Thoracic aorta (tissue), 2 donors: ENCODE measurements around the gene FJX1. TPM values are rescaled to one million over a fixed set of nuclear protein-coding genes. Genes with fewer than 3 reads are reported as not detected.

Experiments used
- ATAC-seq: fragments of 150-250 bp; one replicate; pipeline ENCODE4 v1.8.0; 2017; ENCODE audit warnings: low read depth; ENCODE audit not compliant: insufficient number of reproducible peaks, low FRiP score
- DNase-seq: peaks from one replicate; pipeline ENCODE4 v3.0.0-alpha.2; 2020; ENCODE audit warnings: low spot score
- H3K27ac ChIP-seq, 2 donors: fragments of 200-600 bp; sonication (generic); 1 replicate in 1 of 2; 2 replicates in 1 of 2; pipeline ENCODE4 v1.5.1; 2016; ENCODE audit warnings: mild to moderate bottlenecking in 2 of 2, moderate library complexity in 2 of 2
- H3K27me3 ChIP-seq: fragments of 200-600 bp; sonication (generic); replicated peaks from 2 replicates; pipeline ENCODE4 v1.6.0; 2016; ENCODE audit warnings: mild to moderate bottlenecking; ENCODE audit not compliant: insufficient read depth
- H3K36me3 ChIP-seq: fragments of 200-600 bp; sonication (generic); one replicate; pipeline ENCODE4 v1.5.1; 2016
- H3K4me1 ChIP-seq, 2 donors: fragments of 200-600 bp; sonication (generic); 1 replicate in 1 of 2; 2 replicates in 1 of 2; pipeline versions ENCODE4 v1.5.1 to v1.6.0; 2016; ENCODE audit warnings: low read depth in 2 of 2, mild to moderate bottlenecking in 1 of 2; ENCODE audit not compliant: control insufficient read depth in 1 of 2
- H3K4me3 ChIP-seq: fragments of 200-600 bp; sonication (generic); 2 replicates; pipeline ENCODE4 v1.5.1; 2016; ENCODE audit warnings: mild to moderate bottlenecking
- H3K9me3 ChIP-seq: fragments of 200-600 bp; sonication (generic); 2 replicates; pipeline ENCODE4 v1.5.1; 2016
- total RNA-seq, 2 donors: library from RNA; depleted of rRNA; stranded (reverse); fragments of >200 nt; gene quantifications; one replicate each; pipeline versions ENCODE4 v1.1.0 to v1.2.3, GENCODE V29; 2016
- TF ChIP-seq, protein P1 (sequence below): fragments of 200-600 bp; sonication (generic); IDR thresholded peaks from one replicate; pipeline ENCODE4 v1.5.1; 2019; ENCODE audit warnings: antibody characterized with exemption

The FJX1 gene
- total RNA-seq, 2 donors from 2014 or later = 5.4 to 19.2 TPM

DNA sequence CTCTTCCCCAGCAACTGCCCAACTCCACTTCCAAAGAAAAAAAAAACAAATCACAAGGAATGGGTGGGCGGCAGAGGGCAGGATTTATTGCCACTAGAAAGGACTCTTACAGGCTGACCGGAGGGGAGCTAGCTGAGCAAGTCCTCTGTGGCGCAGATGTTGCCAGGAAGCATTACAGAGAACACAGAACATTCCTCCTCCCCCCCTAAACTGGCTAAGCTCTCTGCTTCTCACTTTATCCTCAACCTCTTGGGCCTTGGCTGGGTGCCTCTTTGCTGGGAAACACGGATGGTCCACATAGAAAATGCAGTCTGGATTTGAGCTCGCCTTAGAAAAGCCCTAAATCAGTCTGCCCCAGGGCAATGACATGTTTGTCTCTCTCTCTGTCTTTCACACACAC is 12.6 kb upstream of the FJX1 start:
- no peaks in the 10 kb centered on the region for H3K27me3 ChIP-seq
- no peaks in the 10 kb centered on the region for H3K4me1 ChIP-seq
- DNase-seq = no peak
- H3K4me3 ChIP-seq = no peak overlapping the region
- no peak overlapping the region for H3K27ac ChIP-seq
- TF ChIP-seq, protein P1, sequence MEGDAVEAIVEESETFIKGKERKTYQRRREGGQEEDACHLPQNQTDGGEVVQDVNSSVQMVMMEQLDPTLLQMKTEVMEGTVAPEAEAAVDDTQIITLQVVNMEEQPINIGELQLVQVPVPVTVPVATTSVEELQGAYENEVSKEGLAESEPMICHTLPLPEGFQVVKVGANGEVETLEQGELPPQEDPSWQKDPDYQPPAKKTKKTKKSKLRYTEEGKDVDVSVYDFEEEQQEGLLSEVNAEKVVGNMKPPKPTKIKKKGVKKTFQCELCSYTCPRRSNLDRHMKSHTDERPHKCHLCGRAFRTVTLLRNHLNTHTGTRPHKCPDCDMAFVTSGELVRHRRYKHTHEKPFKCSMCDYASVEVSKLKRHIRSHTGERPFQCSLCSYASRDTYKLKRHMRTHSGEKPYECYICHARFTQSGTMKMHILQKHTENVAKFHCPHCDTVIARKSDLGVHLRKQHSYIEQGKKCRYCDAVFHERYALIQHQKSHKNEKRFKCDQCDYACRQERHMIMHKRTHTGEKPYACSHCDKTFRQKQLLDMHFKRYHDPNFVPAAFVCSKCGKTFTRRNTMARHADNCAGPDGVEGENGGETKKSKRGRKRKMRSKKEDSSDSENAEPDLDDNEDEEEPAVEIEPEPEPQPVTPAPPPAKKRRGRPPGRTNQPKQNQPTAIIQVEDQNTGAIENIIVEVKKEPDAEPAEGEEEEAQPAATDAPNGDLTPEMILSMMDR = no peak
- no peaks in the 10 kb centered on the region for H3K36me3 ChIP-seq
- ATAC-seq = no peak
- no peaks in the 10 kb centered on the region for H3K9me3 ChIP-seq

DNA sequence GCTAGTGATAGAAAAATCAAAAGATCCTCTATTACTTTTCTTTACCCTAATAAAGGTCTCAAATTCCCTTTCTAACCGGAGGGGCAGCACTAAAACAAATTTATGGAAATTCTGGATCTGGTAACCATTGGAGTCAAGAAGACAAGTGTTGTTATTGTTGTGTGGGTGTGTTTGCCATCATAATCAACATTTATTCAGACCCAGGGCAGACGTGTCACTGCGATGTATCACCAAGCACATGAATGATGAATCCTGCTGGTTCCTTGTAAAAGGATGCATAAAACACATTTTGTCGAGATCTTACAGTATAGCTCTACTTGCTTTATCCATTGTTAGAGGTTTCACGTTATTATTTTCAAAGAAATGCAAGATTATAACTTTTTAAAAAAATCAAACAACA is 12.1 kb upstream of the FJX1 start:
- H3K27me3 ChIP-seq = no peaks in the 10 kb centered on the region
- H3K27ac ChIP-seq = no peak overlapping the region
- H3K36me3 ChIP-seq = no peaks in the 10 kb centered on the region
- no peak overlapping the region for H3K4me3 ChIP-seq
- no peak for DNase-seq
- no peaks in the 10 kb centered on the region for H3K4me1 ChIP-seq
- no peak for ATAC-seq
- H3K9me3 ChIP-seq = no peaks in the 10 kb centered on the region
- TF ChIP-seq, protein P1 = no peak

DNA sequence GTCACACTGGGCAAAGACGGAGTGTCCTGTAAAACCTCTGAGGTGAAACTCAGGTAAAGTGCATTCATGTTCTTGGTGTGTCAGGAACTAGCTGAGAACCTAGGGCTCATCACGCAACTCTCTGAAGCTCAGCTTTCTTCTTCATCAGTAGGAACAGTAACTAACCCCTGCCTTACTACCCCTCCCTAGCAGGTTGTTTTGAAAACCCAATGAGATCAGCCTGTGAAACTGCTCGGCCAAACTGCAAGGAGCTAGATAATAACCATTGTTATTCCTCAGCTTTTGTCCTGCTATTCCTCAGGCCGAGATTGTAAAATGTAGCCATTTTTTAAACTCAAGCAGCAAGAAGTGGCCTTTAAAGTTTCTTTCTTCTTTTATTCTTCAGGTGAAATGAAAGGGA is 9.8 kb upstream of the FJX1 start:
- no peak for ATAC-seq
- TF ChIP-seq, protein P1 = no peak

DNA sequence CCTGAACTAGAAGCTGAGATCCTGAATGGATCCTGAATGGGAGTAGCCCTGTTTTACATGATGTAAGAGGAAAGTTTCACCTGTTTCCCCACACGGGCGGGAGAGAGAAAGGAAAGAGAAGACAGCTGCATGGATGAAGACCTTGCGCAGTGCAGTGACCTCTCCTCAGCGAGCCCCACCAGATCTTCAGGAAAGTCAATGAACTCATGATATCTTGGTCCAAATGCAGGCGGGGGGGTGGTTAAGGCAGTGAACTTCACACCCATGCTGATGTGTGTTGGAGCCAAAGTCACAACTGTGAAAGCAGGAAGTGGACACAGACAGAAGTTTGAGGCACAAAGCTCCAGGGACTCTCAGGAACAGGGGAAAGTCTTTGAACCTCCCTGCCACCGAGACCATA is 8.6 kb upstream of the FJX1 start:
- no peaks in the 10 kb centered on the region for H3K36me3 ChIP-seq
- no peak overlapping the region for H3K27ac ChIP-seq
- no peaks in the 10 kb centered on the region for H3K9me3 ChIP-seq
- no peak overlapping the region for H3K4me3 ChIP-seq
- H3K27me3 ChIP-seq = no peaks in the 10 kb centered on the region
- H3K4me1 ChIP-seq = no peaks in the 10 kb centered on the region
- ATAC-seq = no peak
- DNase-seq = no peak
- TF ChIP-seq, protein P1 = no peak

More for the DNA sequence above, 9.8 kb upstream of the FJX1 start:
- Histone ChIP-seq H3K27ac (no peak overlapping the region), H3K27me3 (no peaks in the 10 kb centered on the region), H3K9me3 (no peaks in the 10 kb centered on the region), H3K4me1 (no peaks in the 10 kb centered on the region), H3K36me3 (no peaks in the 10 kb centered on the region), H3K4me3 (no peak overlapping the region)
- DNase-seq = no peak

DNA sequence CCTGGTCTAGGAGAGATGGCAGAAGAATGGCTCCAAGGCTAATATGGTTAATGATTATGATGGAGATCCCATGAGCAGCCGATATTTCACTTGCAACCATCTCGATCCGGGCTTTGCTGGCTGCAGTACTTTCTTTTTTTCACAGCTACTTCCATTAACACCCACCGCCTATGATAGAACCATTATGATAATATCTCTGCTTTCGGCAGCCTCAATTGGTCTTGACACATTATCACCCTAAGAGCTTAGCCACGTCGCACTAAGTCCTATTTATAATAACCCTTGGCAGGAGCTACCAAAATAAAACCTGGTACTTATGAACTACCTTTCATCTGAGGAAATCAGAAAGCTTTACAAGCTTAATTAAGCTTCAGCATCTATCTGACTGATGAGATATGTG is 7.6 kb upstream of the FJX1 start:
- Histone ChIP-seq H3K4me1 (no peaks in the 10 kb centered on the region), H3K27ac (no peak overlapping the region), H3K36me3 (no peaks in the 10 kb centered on the region), H3K4me3 (no peak overlapping the region), H3K27me3 (no peaks in the 10 kb centered on the region), H3K9me3 (no peaks in the 10 kb centered on the region)
- TF ChIP-seq, protein P1 = no peak
- ATAC-seq = no peak
- no peak for DNase-seq
